Left ventricle myocardium superior (tissue), 1 donor: ENCODE results near the gene ERBB4. TPM values are rescaled to one million over a fixed set of nuclear protein-coding genes. Genes with fewer than 3 reads are reported as not detected.
"Not testable (repeated sequence)": the region's sequence is repeated elsewhere in the genome, so short reads cannot be mapped to it uniquely, and the experiment has no call there.

Experiments used
- ATAC-seq: fragments of 200-7000 bp; cut with Tn5 transposase; one replicate; pipeline ENCODE4 v1.9.1; 2020; ENCODE audit warnings: mild to moderate bottlenecking, moderate library complexity
- DNase-seq: peaks from one replicate; pipeline ENCODE4 v3.0.0-alpha.2; 2020
- intact Hi-C: fragments of 100-400 bp; cut with micrococcal nuclease; formaldehyde crosslinking; loops from one replicate; pipeline ENCODE4 v1.11.0; 2022
- total RNA-seq: library from RNA; stranded (reverse); fragmentation: NEBNext Ultra II Directional; extraction: Animal tissue kit (Norgen Biotek cat#: 25700); gene quantifications from one replicate; pipeline ENCODE4 v1.2.1, GENCODE V29; 2021
- donor health status: DM: no; HTN: yes; CAD: no; lungs with severe emphysema.

The ERBB4 gene
- total RNA-seq, 1 donor from 2014 or later, result 17.9 TPM

DNA sequence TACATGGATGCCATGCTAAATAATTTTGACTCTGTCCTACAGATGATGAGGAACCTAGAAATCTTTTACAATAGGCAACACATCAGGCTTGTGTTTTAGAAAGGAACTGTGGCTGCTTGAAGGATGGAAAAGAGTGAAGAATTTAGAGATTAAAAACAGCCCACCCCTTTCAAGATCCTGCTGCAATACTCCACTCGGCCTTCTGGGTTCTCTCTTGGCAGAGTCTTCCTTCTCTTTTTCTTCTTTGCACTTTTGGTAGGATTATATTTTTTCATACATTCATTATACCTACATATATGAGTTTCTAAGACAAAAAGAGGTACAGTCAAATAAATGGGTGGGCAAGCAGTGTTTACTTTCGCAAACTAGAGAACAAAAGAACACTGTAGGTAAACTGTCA, 474.3 kb downstream of the ERBB4 start:
- intact Hi-C loops, result no loop called here
- no peak for ATAC-seq
- no peak for DNase-seq

DNA sequence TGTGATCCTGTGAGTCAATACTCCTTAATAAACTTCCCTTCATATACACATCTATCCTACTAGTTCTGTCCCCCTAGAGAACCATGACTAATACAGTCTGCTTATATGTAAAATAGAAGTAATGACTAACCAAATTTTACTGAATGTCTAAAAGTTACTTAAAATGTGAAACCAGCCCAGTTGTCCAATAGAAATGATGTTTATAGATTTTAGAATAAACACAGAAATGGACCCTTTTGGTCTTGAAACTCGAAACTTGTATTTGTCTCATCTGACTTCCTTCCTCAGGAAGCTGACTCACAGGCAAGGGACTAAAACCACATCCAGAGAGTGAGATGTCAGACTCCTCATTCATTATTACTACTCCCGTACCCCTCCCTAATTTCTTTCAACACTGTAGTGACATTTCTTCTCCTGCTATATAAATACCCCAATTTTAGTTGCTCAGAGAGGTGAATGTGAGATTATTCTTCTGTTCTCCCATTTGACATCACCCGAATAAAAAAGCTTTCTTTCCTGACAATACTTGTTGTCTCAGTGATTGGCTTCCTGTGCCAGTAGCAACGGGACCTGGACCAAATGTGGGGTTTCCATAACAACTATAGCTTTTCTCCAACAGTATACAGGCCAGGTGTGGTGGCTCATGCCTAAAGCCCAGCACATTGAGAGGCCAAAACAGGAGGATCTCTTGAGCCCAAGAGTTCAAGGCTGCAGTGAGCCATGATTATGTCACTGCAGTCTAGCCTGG, 486.0 kb downstream of the ERBB4 start:
- ATAC-seq (no peak), DNase-seq (no peak)
- intact Hi-C loops, result no loop called here

DNA sequence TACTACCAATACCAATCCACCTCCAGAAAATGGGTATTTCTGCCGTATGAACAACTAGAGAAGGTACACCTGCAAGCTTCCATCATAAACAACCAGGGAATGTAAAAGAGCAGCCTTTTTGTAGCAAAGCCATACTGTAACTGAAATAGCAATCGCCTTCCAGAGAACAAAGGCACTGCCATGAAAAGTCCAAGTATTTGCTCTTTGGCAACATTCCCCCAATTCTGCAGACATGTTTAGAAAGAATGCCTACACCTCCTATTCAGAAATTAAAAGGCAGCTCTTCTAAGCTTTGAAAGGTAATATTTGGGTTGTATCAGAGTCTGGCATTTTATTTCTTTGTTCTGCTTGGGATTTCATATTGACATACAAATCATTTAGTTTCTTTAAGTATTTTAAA, 487.7 kb downstream of the ERBB4 start:
- ATAC-seq (no peak), DNase-seq (no peak)
- intact Hi-C loops, result no loop called here

DNA sequence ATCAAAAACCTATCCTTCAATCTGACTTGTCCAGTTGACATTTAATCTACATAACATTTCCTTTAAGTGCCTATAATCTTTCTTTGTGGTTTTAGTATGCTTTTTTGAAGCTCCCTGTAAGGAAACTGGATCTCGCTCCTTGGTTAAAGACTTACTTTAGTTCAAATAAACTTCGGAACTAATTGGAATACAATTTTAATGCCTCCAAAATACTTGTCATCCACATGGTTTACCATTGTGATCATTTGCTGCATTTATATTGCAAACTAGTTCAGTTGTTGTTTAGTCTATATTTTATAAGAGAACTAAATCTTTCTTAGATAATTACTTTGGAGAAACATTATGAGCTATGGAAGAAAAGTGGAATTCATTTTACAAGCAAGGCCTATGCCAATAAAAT, 496.0 kb downstream of the ERBB4 start:
- ATAC-seq (no peak), DNase-seq (no peak)
- intact Hi-C loops, result no loop called here

DNA sequence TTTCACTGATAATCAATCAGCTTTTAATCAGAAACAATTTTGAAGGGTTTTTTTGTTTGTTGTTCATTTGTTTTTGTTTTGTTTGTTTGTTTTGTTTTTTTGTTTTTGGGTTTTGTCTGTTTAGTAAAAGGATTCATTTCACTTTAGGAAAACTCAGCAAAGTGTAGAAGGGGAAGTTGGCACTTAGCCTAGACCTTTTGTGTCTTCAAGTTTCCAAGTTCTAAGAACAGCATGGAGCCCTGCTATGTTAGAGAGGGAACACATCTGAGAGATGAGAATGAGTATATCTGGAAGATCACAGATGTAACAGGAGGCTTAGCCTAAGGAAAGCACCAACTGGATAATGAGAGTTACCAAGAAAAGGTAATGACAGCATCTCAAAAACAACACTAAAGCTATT, 501.5 kb downstream of the ERBB4 start:
- ATAC-seq (no peak), DNase-seq (no peak)
- intact Hi-C loops, result no loop called here

DNA sequence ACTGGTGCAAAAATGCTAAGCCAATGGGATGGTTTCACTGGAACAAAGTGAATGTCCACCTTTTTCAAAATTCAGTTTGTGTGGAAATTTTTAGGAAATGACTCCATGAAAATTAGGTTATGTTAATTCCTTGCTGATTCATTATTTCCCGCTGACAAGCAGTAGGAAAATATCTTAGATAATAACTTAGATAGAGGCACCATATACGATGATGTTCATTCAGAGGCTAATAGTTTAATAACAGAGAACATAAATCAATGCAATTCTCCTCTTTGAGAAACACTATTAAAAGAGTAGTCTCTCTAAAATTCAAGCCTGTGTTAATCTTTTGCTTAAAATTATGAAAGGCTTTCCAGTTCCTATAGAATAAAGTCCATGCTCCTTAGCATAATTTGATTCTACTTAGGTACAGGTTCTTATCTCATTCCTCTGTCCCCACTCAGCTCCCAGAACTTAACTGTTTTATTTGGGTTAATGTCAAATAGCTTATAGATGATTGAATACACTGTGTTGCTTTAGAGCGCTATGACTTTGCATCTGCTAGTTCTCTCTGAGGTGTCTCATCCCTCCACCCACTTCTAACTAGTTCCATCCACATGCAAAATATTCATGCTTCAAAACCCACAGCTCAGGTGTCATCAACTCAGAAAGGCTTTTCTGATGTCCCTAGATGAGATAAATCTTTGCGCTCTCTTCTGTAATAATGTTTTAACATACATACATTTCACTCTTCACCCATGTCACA, 503.6 kb downstream of the ERBB4 start:
- intact Hi-C loops, result no loop called here
- ATAC-seq (no peak), DNase-seq (no peak)

DNA sequence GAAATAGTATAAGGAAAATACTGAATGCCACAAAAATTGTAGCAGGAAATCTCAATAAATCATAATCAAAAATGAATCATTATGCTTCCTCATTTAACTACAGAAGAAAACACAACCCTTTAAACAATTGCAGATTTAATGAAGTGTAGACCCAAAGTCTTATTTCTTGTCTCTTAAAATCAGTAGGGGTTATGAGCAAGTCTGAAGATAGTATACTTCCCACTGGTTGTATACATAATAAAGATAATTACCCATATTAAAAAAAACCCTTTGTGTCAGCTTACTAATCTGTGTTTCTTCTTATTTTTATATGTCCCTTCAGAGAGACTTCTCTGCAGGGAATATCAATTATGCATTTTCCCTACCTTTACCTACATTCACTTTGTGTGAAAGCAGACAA, 504.7 kb downstream of the ERBB4 start:
- intact Hi-C loops, result no loop called here
- DNase-seq (no peak), ATAC-seq (no peak)

DNA sequence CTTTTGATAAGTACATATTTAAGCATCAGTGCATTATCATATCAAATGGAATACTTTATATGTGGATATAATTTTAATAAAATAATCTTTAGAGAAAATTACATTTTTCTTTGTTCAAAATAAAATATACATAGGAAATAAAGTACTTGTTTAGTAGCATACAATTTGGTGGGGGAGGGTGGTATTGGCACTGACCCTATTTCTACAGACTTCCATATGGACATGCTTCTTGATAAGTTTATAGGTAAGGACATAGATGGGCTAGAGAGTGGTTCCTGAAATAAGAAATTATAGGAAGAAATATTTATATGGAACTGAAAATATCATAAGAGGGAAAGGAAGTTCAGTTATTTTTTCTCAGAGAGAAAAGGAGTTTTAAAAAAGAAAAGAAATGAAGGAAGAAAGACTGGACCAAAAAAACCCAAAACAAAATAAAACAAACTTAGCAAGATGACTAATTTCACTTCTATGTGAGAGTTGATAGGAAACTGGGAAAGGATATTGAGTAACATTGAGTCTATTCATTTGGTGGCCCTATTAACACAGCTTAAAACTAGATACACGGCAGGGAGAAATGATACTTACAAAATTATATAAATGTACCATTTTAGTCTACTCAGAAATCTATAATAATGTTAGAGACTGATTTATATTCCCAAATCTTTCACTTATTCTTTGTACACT, 505.9 kb downstream of the ERBB4 start:
- no peak for ATAC-seq
- intact Hi-C loops, result no loop called here

DNA sequence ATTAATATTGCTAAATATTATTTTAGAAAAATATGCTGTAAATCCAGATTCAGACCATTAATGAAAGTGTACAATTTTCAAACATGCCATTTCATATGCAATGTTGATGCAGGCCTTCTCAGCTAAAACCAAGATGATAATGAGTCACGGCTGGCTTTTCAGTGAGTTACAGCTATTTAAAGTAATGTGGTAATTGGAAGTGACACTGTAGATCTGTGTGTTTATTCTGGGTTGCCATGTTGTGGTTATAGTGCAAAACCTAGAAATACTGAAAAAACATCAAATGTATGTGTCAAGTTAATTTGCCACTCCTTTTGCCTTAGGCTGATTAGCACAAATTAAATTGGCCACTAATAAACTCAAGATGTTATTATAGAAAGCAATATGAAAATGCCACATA, 506.6 kb downstream of the ERBB4 start:
- ATAC-seq (no peak), DNase-seq (no peak)
- intact Hi-C loops, result no loop called here

More for the DNA sequence above, 505.9 kb downstream of the ERBB4 start:
- DNase-seq, result no peak

DNA sequence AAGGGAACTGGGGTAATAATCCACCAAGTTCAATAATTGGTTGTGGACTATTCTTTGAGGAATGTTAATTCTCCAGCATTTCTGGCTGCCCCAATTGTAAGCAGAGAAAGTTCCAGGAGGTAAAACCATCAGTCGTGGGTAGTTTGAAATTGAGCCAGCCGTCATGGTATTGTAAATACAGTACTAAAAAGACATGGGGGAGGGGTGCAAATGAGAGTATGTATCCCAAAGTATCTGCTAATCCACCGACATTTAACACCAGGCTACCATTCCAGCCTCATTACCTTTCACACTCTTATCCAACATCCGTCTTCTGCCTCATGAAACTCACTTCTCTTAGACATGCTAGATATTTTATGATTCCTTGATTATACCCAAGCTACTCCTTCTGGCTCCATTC, 507.9 kb downstream of the ERBB4 start:
- no peak for DNase-seq
- no peak for ATAC-seq
- intact Hi-C loops, result no loop called here

DNA sequence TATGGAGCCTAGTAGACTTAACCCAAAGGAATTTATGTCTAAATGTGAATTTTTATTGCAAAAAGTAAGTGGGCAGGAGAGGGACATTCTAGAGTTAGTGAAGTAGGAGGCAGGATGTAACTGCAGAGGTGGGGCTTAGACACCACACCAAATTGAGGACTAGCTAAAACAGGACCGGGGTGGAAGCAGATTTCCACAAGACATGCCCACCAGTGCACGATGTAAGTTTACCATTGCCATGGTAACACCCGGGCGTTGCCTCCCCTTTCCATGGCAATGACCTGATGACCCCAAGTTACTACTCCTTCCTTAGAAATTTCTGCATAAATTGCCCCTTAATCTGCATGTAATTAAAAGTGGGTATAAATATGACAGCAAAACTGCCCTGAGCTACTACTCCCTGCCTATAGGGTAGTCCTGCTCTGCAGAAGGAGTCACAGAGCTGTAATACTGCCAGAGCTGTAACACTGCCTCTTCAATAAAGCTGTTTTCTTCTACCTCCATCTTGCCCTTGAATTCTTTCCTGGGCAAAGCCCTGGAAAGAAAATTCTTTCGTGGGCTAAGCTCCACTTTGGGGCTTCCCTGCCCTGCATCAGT, 509.7 kb downstream of the ERBB4 start:
- intact Hi-C loops, result no loop called here
- DNase-seq (peak; percentile 18), ATAC-seq (no peak)

DNA sequence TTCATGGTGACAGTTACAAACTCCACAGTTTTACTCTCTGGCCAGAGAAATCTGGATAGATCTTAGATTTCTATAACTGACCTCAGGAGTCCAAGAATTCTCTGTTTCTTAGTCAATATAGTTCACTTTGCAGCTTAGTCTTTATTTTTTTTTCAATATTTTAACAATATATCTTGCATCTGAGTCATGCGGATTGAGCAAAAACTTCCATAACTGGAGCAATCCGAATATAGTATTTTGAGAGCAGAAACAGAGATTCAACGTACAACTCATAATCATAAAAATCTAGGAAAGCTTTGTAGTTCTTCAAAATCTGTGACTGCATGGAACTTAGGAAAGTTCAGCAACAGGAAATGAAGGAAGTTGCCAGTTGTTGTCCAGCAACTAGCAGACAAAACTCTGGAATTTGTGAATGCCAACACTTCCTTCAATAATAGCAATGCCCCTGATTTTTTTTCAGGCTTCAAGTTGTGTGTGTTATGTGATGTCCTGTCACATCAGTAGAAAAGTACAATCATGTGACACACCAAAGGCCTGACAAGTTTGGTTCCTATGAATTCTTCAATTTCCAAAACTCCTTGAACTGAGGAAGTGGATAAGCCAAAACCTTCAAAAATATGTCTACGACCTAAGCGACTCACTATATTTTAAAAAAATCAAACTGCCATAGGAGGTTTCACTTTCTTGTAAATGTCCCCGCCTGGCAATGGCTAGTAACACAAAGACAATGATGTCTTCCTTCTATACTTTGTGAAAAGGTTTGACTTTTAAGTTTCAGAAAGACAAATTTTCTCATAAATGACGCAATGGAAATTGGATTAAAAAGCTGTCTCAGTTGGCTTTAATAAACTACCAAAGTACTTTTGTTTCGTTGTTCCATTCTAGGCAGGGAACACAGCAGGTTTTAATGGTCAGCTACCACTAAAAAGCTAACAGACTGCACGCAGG, 510.6 kb downstream of the ERBB4 start:
- ATAC-seq, result no peak
- no peak for DNase-seq
- intact Hi-C loops, result no loop called here

DNA sequence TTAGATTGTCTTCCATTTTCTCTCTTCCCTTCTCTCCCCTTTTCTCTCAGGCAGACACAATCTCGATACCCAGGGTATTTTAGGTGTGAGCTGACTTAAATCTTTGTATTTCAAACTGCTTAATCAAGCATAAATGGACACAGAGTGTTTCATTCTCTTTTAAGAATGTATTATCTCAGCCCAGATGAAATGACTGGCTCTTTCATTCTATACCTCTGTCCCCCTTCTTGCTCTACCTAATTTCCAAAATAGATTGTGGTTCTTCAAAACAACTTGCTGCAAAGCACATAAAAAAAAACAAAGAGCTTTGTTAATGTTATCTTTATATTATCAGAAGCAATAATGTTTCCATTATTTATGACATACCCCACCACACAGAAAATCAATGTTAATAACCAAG, 514.6 kb downstream of the ERBB4 start:
- DNase-seq (no peak), ATAC-seq (no peak)
- intact Hi-C loops, result no loop called here

DNA sequence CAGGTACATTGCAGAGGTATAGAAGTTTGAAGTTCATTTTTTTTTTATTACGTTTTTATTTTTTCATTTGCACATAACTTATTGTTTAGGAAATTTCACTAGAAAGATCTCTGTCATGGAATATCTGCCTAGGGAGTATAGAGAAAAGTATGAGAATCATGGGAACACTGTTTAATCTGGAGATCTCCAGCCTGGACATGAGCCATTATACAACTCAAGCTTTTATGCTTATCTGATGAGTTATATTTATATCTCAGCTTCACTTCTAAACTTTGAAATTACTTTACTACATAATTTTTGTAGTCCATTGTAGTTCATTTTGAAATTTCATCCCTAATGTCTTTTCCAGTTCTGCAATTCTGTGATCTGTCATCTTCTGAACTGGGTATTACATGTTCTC, 515.6 kb downstream of the ERBB4 start:
- no peak for DNase-seq
- no peak for ATAC-seq
- intact Hi-C loops, result no loop called here

DNA sequence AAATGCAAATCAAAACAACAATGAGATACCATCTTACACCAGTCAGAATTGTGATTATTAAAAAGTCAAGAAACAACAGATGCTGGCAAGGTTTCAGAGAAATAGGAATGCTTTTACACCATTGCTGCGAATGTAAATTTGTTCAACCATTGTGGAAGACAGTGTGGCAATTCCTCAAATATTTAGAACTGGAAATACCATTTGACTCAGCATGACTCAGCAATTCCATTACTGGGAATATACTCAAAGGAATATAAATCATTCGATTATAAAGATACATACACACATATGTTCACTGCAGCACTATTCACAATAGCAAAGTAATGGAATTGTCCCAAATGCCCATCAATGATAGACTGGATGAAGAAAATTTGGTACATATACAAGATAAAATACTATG, 516.7 kb downstream of the ERBB4 start:
- DNase-seq (no peak), ATAC-seq (no peak)
- intact Hi-C loops, result no loop called here

DNA sequence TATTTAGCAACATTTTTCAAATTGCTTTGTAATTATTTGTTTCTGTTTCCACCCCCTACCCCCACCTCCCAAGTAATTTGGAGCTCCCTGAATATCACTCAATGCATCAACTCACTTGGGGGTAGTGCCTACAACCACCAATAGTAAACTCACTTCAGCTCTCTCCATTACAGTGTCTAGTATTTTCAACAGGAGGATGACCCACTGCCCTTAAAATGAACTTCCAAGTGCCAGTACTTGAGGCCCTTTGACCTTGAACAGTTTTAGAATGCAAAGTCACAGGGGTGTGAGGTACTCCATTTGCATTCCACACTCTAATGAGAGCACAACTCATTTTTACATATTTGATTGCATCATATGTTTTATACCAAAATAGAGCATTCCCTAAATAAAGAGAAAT, 523.0 kb downstream of the ERBB4 start:
- DNase-seq (no peak), ATAC-seq (peak; percentile 34)
- intact Hi-C loops, result no loop called here

DNA sequence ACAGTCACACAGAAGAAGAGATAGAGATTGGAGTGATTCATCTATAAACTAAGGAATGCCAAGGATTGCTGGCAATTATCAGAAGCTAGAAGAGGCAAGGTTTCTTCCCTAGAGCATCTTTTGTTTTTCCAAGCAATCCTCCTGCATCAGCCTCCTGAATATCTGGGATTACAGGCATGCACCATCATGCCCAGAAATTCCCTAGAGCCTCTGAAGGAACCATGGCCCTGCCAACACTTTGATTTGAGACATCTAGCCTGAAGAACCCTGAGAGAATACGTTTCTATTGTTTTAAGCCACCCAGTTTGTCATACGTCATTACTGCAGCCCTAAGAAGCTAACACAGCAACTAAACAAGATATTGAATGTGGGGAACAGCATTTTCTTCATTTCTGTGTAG, 525.0 kb downstream of the ERBB4 start:
- intact Hi-C loops, result no loop called here
- DNase-seq, result no peak

DNA sequence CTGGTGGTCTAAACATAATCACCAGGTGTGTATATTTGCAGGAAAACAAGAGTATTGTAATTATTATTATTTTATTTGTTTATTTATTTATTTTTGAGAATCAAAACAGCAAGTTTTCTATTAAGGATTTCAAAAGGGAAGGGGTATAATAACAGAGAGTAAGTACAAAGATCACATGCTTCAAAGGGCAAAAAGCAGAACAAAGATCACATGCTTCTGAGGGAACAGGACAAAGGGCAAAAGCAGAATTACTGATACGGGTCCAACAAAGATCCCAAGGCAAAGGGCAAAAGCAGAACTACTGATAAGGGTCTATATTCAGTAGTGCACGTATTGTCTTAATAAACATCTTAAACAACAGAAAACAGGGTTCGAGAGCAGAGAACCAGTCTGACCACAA, 528.3 kb downstream of the ERBB4 start:
- intact Hi-C loops, ATAC-seq, DNase-seq: not testable (repeated sequence)

More for the DNA sequence above, 525.0 kb downstream of the ERBB4 start:
- no peak for ATAC-seq

DNA sequence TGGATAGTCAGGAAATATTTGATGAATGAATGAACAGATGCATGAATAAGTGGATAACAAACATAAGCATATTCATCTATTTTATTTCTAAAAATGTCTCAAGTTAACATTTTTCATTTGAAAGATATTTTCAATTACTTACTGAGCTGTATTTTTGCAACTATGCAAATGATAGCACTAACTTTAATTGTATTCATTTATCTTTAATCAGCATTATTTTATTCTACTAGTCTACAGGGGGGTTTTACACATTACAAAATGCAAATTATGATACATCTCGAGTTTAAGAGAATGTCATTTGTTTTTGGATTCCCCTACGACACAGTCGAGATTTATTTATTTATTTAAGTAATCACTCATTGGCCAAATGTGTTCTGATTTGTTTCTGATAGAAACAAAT, 530.6 kb downstream of the ERBB4 start:
- no peak for DNase-seq
- intact Hi-C loops, result loop anchor here (5.0 kb wide), 1 partner anchor 539 kb away; no protein-coding TSS in a partner anchor
- ATAC-seq, result no peak
